HFFc6 (cell line): Measurements from ENCODE around the gene KSR2. TPM values are rescaled to one million over a fixed set of nuclear protein-coding genes. Genes with fewer than 3 reads are reported as not detected.

Experiments used
- DNase-seq: peaks from one replicate; pipeline ENCODE4 v3.0.0-alpha.2; 2018
- H3K27ac Mint-ChIP-seq: 2 replicates; pipeline ENCODE4 v1.8.0; 2020; ENCODE audit warnings: mild to moderate bottlenecking, mixed read lengths
- H3K27me3 Mint-ChIP-seq: 2 replicates; pipeline ENCODE4 v1.8.0; 2021; ENCODE audit warnings: mild to moderate bottlenecking, moderate library complexity, mixed read lengths; ENCODE audit not compliant: insufficient read depth
- H3K36me3 Mint-ChIP-seq: 2 replicates; pipeline ENCODE4 v1.8.0; 2021; ENCODE audit warnings: low read depth, mixed read lengths
- H3K4me1 Mint-ChIP-seq: 2 replicates; pipeline ENCODE4 v1.8.0; 2020; ENCODE audit warnings: low read depth, mixed read lengths
- H3K4me3 Mint-ChIP-seq: 2 replicates; pipeline ENCODE4 v1.8.0; 2020; ENCODE audit warnings: mild to moderate bottlenecking, moderate library complexity, mixed read lengths
- H3K9me3 Mint-ChIP-seq: 2 replicates; pipeline ENCODE4 v1.8.0; 2020; ENCODE audit warnings: mild to moderate bottlenecking, mixed read lengths
- CTCF ChIP-seq: fragments of 200-600 bp; sonication (generic); IDR thresholded peaks from 2 replicates; pipeline ENCODE4 v1.5.0; 2021; ENCODE audit warnings: antibody characterized with exemption, mild to moderate bottlenecking
- total RNA-seq, 6 experiments: library from RNA; stranded (reverse); fragmentation: NEBNext Ultra II Directional; extraction: Animal tissue kit (Norgen Biotek cat#: 25700); gene quantifications; 2 replicates in 1 of 6; 3 replicates in 5 of 6; pipeline ENCODE4 v1.2.3, GENCODE V29; 2021

KSR2 gene
- total RNA-seq, 6 experiments from 2014 or later = 0.09 to 0.22 (median 0.12) TPM; not detected in 2

- peaks cover 4% of the 10 kb centered on the region; the same call in 1 of the 2 replicates for H3K9me3 Mint-ChIP-seq
- H3K4me1 Mint-ChIP-seq = no peaks in the 10 kb centered on the region
Observed at GRCh38 chr12:117707861-117708260, 260.9 kb downstream of the KSR2 start.

GRCh38 chr12:117703584-117703983 lies 265.2 kb downstream of the KSR2 start:
- H3K9me3 Mint-ChIP-seq = no peaks in the 10 kb centered on the region
- no peak overlapping the region for H3K4me3 Mint-ChIP-seq
- H3K4me1 Mint-ChIP-seq = peaks cover 7% of the 10 kb centered on the region
- DNase-seq = no peak
- H3K27ac Mint-ChIP-seq = no peak overlapping the region
- no peak for TF ChIP-seq CTCF
- H3K36me3 Mint-ChIP-seq = no peaks in the 10 kb centered on the region
- H3K27me3 Mint-ChIP-seq = peaks cover 11% of the 10 kb centered on the region

More at GRCh38 chr12:117707861-117708260, 260.9 kb downstream of the KSR2 start:
- H3K27ac Mint-ChIP-seq = no peak overlapping the region
- no peak overlapping the region for H3K4me3 Mint-ChIP-seq
- no peak for DNase-seq
- TF ChIP-seq CTCF = no peak
- H3K27me3 Mint-ChIP-seq = peaks cover 8% of the 10 kb centered on the region; the same call in 1 of the 2 replicates
- no peaks in the 10 kb centered on the region for H3K36me3 Mint-ChIP-seq

- Mint-ChIP-seq H3K27ac (no peak overlapping the region), H3K27me3 (peaks cover 11% of the 10 kb centered on the region), H3K4me3 (no peak overlapping the region), H3K4me1 (peaks cover 7% of the 10 kb centered on the region), H3K36me3 (no peaks in the 10 kb centered on the region), H3K9me3 (no peaks in the 10 kb centered on the region)
- TF ChIP-seq CTCF = no peak
- DNase-seq = no peak
Observed at GRCh38 chr12:117702741-117703140, 266.0 kb downstream of the KSR2 start.

- TF ChIP-seq CTCF = no peak
- DNase-seq = no peak
- Mint-ChIP-seq H3K4me3 (no peak overlapping the region), H3K27ac (no peak overlapping the region), H3K36me3 (no peaks in the 10 kb centered on the region), H3K27me3 (peaks cover 12% of the 10 kb centered on the region), H3K9me3 (peaks cover 4% of the 10 kb centered on the region; the same call in 1 of the 2 replicates), H3K4me1 (peaks cover 7% of the 10 kb centered on the region)
Observed at GRCh38 chr12:117699575-117699974, 269.2 kb downstream of the KSR2 start.

- no peak overlapping the region for H3K27ac Mint-ChIP-seq
- H3K4me3 Mint-ChIP-seq = no peak overlapping the region
Observed at GRCh38 chr12:117699118-117699517, 269.7 kb downstream of the KSR2 start.

More at GRCh38 chr12:117699118-117699517, 269.7 kb downstream of the KSR2 start:
- TF ChIP-seq CTCF = no peak
- Mint-ChIP-seq H3K36me3 (no peaks in the 10 kb centered on the region), H3K4me1 (peaks cover 7% of the 10 kb centered on the region), H3K27me3 (peaks cover 12% of the 10 kb centered on the region), H3K9me3 (peaks cover 4% of the 10 kb centered on the region)
- DNase-seq = no peak
